WI38 (cell line): ENCODE measurements around the gene SLC5A11.
"Not testable (repeated sequence)": the region's sequence is repeated elsewhere in the genome, so short reads cannot be mapped to it uniquely, and the experiment has no call there.

Experiments
- H3K4me3 ChIP-seq: 2 replicates; pipeline ENCODE4 v1.5.1; 2011; ENCODE audit warnings: low read depth, mild to moderate bottlenecking, control low read depth, low read length
- CTCF ChIP-seq: IDR thresholded peaks from 2 replicates; pipeline ENCODE4 v1.5.1; 2012; ENCODE audit warnings: low read depth, mild to moderate bottlenecking, control low read depth, low read length

Gene SLC5A11

DNA sequence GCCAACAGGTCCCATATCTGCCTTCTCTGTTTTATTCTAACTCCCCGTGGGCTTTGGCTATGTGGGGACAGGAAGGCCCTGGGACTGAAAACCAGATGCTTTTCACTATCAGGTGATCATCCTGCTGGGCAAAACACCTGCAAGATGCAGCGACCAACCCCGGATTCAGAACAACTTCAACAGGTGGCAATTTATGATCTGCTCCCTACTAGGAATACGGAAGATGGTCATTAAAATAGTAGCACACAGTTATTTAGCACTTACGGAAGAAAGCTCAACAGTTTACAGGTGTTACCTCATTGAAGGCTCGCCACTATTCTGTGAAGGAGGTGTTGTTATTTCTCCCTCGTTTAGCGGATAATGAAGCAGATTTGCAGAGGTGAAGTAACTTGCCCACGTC lies 7.8 kb upstream of the SLC5A11 start:
- no peak overlapping the region for H3K4me3 ChIP-seq
- no peak for TF ChIP-seq CTCF

- peak overlapping the region; percentile 20; the same call in 1 of the 2 replicates for H3K4me3 ChIP-seq
These were observed 7.1 kb upstream of the SLC5A11 start for GRCh38 chr16:24838554-24839266.

DNA sequence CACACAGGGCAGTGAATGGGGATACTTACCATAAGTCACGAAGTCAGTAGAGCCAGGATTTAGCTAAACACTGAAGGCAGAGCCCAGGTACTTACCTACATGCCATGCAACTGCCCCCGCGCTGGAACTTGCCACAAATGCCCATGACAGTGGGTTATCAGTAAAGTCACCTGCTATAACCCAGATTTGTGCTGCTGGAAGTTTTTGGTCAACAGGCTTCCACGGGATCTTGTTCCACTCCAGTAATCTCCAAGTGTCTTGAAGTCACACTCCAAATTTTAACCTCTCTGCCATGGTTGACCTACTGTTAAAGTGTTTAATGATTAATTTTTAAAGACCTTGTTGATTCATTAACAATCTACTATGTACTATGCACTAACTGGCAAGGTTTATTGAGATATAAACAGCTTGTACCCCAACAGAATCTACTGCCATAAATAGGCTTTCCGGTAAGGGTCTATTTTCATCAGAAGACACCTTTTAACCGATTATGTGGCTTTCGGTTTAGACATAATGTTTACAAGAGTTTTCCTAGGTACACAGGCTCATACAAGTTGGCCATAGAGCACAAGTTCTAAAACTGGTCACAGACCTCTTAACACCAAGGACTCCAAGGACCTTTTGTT lies 6.3 kb upstream of the SLC5A11 start:
- no peak overlapping the region for H3K4me3 ChIP-seq
- TF ChIP-seq CTCF: no peak

More at GRCh38 chr16:24838554-24839266, 7.1 kb upstream of the SLC5A11 start:
- no peak for TF ChIP-seq CTCF

DNA sequence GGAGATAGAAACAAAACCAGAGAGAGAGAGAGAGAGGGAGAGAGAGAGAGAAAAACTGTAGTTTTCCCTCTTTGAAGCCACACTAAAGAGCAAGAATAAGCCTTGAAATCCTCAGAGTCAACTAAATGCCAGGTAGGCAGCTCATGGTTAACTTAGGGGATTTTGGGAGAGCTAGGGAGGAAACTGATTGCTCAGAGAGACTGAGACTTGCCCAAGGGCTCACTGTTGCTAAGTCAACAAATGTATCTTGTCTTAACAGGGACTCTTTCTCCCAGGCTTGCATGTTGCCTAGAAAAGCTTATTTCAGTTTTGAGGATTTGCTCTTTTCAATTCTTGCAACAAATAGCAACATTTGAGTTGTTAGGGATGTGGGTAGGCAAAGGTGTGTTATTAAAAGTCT lies 4.5 kb upstream of the SLC5A11 start:
- H3K4me3 ChIP-seq: no peak overlapping the region
- no peak for TF ChIP-seq CTCF

- no peak overlapping the region for H3K4me3 ChIP-seq
- TF ChIP-seq CTCF: no peak
These were observed 1.4 kb upstream of the SLC5A11 start for GRCh38 chr16:24844101-24845030.

DNA sequence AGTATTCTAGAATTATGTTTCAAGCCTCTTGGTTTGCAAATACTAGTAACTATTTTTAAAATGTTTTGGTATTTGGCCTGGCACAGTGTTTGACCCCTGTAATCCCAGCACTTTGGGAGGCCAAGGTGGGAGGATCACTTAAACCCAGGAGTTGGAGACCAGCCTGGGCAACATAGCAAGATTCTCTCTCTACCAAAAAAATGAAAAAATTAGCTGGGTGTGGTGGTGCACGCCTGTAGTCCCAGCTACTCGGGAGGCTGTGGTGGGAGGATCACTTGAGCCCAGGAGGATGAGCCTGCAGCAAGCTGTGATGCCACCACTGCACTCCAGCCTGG lies 765 bp upstream of the SLC5A11 start:
- H3K4me3 ChIP-seq: not testable (repeated sequence)

GRCh38 chr16:24846548-24847357 lies 990 bp downstream of the SLC5A11 start:
- H3K4me3 ChIP-seq: no peak overlapping the region
- TF ChIP-seq CTCF: no peak
